Measurements from ENCODE around the gene CNTN2. TPM values are rescaled to one million over a fixed set of nuclear protein-coding genes. Genes with fewer than 3 reads are reported as not detected.

CNTN2 gene
- total RNA-seq, 1 donor from 2014 or later, result not detected

DNA sequence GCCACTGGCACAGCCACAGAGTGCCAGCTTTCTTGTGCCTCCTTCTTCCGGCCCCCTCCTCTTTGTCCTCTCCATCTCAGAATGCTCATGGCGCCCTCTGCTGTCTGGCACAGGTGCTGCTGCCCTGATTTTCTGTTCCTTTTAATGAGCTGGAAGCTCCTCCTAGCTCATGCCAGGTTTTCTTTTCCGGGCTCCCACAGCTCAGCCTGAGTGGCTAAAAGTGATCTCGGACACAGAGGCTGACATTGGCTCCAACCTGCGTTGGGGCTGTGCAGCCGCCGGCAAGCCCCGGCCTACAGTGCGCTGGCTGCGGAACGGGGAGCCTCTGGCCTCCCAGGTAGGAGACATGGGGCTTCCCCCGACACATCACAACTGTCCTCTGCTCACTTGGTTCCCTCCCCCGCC lies 18.7 kb downstream of the CNTN2 start:
- DNase-seq (peak; percentile 53), ATAC-seq (ENCODE audit: low read depth) (peak; percentile 61)
- TF ChIP-seq, protein P1, sequence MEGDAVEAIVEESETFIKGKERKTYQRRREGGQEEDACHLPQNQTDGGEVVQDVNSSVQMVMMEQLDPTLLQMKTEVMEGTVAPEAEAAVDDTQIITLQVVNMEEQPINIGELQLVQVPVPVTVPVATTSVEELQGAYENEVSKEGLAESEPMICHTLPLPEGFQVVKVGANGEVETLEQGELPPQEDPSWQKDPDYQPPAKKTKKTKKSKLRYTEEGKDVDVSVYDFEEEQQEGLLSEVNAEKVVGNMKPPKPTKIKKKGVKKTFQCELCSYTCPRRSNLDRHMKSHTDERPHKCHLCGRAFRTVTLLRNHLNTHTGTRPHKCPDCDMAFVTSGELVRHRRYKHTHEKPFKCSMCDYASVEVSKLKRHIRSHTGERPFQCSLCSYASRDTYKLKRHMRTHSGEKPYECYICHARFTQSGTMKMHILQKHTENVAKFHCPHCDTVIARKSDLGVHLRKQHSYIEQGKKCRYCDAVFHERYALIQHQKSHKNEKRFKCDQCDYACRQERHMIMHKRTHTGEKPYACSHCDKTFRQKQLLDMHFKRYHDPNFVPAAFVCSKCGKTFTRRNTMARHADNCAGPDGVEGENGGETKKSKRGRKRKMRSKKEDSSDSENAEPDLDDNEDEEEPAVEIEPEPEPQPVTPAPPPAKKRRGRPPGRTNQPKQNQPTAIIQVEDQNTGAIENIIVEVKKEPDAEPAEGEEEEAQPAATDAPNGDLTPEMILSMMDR (IDR thresholded peaks at IDR 0.05), result peak; percentile 51
- Mint-ChIP-seq H3K9me3 (no peaks in the 10 kb centered on the region), H3K36me3 (ENCODE audit: low read depth) (no peaks in the 10 kb centered on the region), H3K27ac (no peak overlapping the region), H3K4me1 (no peaks in the 10 kb centered on the region), H3K4me3 (peak overlapping the region; percentile 15), H3K27me3 (no peaks in the 10 kb centered on the region)
- ChIA-PET POLR2A (no interaction called here), CTCF (interaction anchor here (0.5 to 3.0 kb wide), 27 partner anchors 9 to 254 kb away, joined by 3 to 48 read pairs (median 4); partner anchors contain the start of gene TMCC2)
- intact Hi-C loops (cut with micrococcal nuclease), result loop anchor here (1.0 kb wide), 4 partner anchors 72 to 195 kb away; no protein-coding TSS in a partner anchor

DNA sequence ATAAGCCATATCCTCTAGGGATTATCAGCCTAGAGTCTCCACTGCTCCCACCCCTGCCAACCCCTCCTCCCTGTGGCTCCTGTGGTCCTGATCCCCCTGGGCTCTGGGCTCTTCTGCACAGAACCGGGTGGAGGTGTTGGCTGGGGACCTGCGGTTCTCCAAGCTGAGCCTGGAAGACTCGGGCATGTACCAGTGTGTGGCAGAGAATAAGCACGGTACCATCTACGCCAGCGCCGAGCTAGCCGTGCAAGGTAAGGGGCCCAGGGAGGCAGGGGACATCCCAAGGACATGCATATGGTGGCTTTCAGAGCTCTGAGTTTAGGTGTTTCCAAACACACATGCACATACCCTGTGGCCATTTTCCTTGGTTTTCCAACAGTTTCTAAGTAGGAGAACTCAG lies 19.3 kb downstream of the CNTN2 start:
- Mint-ChIP-seq H3K27ac (no peak overlapping the region), H3K36me3 (ENCODE audit: low read depth) (no peaks in the 10 kb centered on the region), H3K27me3 (no peaks in the 10 kb centered on the region), H3K9me3 (no peaks in the 10 kb centered on the region), H3K4me1 (no peaks in the 10 kb centered on the region), H3K4me3 (no peak overlapping the region)
- ATAC-seq (ENCODE audit: low read depth) (no peak), DNase-seq (no peak)
- TF ChIP-seq, protein P1 (IDR thresholded peaks at IDR 0.05), result no peak
- POLR2A ChIA-PET, result no interaction called here
- intact Hi-C loops (cut with micrococcal nuclease), result no loop called here
- CTCF ChIA-PET, result interaction anchor here (0.6 to 3.0 kb wide), 14 partner anchors 9 to 255 kb away, joined by 3 to 48 read pairs (median 6); no protein-coding TSS in a partner anchor

DNA sequence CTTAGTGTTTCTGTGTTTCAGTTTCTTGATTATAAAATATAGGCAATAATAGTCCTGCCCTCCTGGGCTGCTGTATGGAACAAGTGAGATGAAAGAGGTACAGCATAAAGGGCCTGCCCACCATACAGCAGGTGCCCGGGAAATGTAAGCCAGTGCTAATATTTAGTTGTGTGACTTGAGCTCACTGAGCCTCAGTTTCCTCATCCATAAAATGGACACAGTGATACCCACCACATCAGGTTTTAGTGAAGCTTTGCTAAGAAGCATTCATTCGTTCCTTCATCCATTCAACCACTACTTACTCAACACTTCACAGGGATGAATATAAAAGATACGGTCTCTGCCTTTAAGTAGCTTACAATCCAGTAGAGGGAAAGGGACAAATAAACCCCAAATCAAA lies 19.9 kb downstream of the CNTN2 start:
- POLR2A ChIA-PET, result no interaction called here
- intact Hi-C loops (cut with micrococcal nuclease), result no loop called here
- H3K9me3 Mint-ChIP-seq, result no peaks in the 10 kb centered on the region
- no peak for ATAC-seq (ENCODE audit: low read depth)
- H3K36me3 Mint-ChIP-seq (ENCODE audit: low read depth), result no peaks in the 10 kb centered on the region
- TF ChIP-seq, protein P1 (IDR thresholded peaks at IDR 0.05), result no peak
- H3K27me3 Mint-ChIP-seq, result no peaks in the 10 kb centered on the region
- no peak for DNase-seq
- no peaks in the 10 kb centered on the region for H3K4me1 Mint-ChIP-seq
- CTCF ChIA-PET, result interaction anchor here (1.4 to 3.0 kb wide), 8 partner anchors 8 to 256 kb away, joined by 3 to 48 read pairs (median 8); no protein-coding TSS in a partner anchor
- no peak overlapping the region for H3K27ac Mint-ChIP-seq
- H3K4me3 Mint-ChIP-seq, result no peak overlapping the region

GRCh38 chr1:205064301-205064700 lies 21.3 kb downstream of the CNTN2 start:
- Mint-ChIP-seq H3K27me3 (no peaks in the 10 kb centered on the region), H3K4me1 (no peaks in the 10 kb centered on the region), H3K36me3 (ENCODE audit: low read depth) (no peaks in the 10 kb centered on the region), H3K27ac (no peak overlapping the region), H3K4me3 (no peak overlapping the region), H3K9me3 (no peaks in the 10 kb centered on the region)
- DNase-seq (no peak), ATAC-seq (ENCODE audit: low read depth) (no peak)
- CTCF ChIA-PET, result no interaction called here
- TF ChIP-seq, protein P1 (IDR thresholded peaks at IDR 0.05), result no peak
- intact Hi-C loops (cut with micrococcal nuclease), result no loop called here
- POLR2A ChIA-PET, result no interaction called here

DNA sequence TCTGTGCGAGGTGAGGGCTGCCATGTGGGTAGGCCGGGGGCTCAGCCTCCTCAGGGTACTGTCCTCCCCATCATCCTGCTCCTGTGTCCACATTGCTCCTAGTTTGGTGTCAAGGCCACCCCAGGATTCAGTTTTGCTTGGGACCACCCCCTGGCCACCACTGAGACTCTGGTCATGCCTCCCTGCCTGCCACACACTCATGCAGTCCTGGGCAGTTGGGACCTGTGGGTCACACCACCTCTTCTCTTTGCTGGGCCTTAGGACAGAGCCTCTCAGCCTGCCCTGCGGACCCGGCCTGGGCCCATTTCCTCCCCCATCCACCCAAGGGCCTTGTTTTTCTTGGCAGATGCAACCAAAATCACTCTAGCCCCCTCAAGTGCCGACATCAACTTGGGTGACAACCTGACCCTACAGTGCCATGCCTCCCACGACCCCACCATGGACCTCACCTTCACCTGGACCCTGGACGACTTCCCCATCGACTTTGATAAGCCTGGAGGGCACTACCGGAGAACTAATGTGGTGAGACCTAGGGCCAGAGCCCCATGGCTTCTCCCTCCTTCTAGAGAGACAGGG lies 21.8 kb downstream of the CNTN2 start:
- H3K4me3 Mint-ChIP-seq, result no peak overlapping the region
- no peaks in the 10 kb centered on the region for H3K27me3 Mint-ChIP-seq
- intact Hi-C loops (cut with micrococcal nuclease), result no loop called here
- DNase-seq, result no peak
- no peaks in the 10 kb centered on the region for H3K36me3 Mint-ChIP-seq (ENCODE audit: low read depth)
- no peak for ATAC-seq (ENCODE audit: low read depth)
- TF ChIP-seq, protein P1 (IDR thresholded peaks at IDR 0.05), result no peak
- no peaks in the 10 kb centered on the region for H3K4me1 Mint-ChIP-seq
- ChIA-PET CTCF (no interaction called here), POLR2A (no interaction called here)
- H3K27ac Mint-ChIP-seq, result no peak overlapping the region
- H3K9me3 Mint-ChIP-seq, result no peaks in the 10 kb centered on the region
